HCT116 (cell line): ENCODE measurements around the gene MFSD6L.

Source experiments
- CEBPB ChIP-seq: IDR thresholded peaks from 2 replicates; pipeline ENCODE4 v1.6.1; 2012; ENCODE audit warnings: low read depth
- EZH2 ChIP-seq: fragments of 200-600 bp; sonication (generic); IDR thresholded peaks from 2 replicates; pipeline ENCODE4 v1.6.1; 2017; ENCODE audit warnings: antibody characterized with exemption, mixed run types
- POLR2AphosphoS5 ChIP-seq: IDR thresholded peaks from 2 replicates; pipeline ENCODE4 v1.6.1; 2011; ENCODE audit warnings: mild to moderate bottlenecking, low read depth, low read length, moderate library complexity
- SP1 ChIP-seq: IDR thresholded peaks from 2 replicates; pipeline ENCODE4 v1.6.1; 2012; ENCODE audit warnings: low read depth
- YY1 ChIP-seq: IDR thresholded peaks from 2 replicates; pipeline ENCODE4 v1.6.1; 2011; ENCODE audit warnings: low read length, low read depth, moderate library complexity, mild to moderate bottlenecking; ENCODE audit not compliant: insufficient replicate concordance; ENCODE audit errors: extremely low read depth
- ZNF274 ChIP-seq: fragments of 200-500 bp; sonication (Bioruptor generic); IDR thresholded peaks from 2 replicates; pipeline ENCODE4 v1.6.1; 2014; ENCODE audit warnings: mild to moderate bottlenecking, low read depth, low read length, inconsistent platforms
- TF ChIP-seq, protein P1 (sequence below), 3 experiments: fragments of 200-600 bp in 1 of 3; sonication (generic) in 1 of 3; IDR thresholded peaks in 2 of 3; conservative IDR thresholded peaks in 1 of 3; 2 replicates each; pipeline ENCODE4 v1.5.1; 2012 to 2017; ENCODE audit warnings: low read depth in 2 of 3, low read length in 2 of 3, antibody characterized with exemption in 1 of 3, borderline replicate concordance in 1 of 3, control low read depth in 1 of 3, mild to moderate bottlenecking in 1 of 3, mixed read lengths in 1 of 3, mixed run types in 1 of 3, moderate library complexity in 1 of 3; ENCODE audit not compliant: insufficient read depth in 1 of 3
- TF ChIP-seq, protein P2 (sequence below): IDR thresholded peaks from 2 replicates; pipeline ENCODE4 v1.6.1; 2012
- TF ChIP-seq, protein P3 (sequence below): IDR thresholded peaks from 2 replicates; pipeline ENCODE4 v1.6.1; 2012; ENCODE audit warnings: low read depth
- TF ChIP-seq, protein P4 (sequence below): IDR thresholded peaks from 2 replicates; pipeline ENCODE4 v1.6.1; 2012

DNA sequence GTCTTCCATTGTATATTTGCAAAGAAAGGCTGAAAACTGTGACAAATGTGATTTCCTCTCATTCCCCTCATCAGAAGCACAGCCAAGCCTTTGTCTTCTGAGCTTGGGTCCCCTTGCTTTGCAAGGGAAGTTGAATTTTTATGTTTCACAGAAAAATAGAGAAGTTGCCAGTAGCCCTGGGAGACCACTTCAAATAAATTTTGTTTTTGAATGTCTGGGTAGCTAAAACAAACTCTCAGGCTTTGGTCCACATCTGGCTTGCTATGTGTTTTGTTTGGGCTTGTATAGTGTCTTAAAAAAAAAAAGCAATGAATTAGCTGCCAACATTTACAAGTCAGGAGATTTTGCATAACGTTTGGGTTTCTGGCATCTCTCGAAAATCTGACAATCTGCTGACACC, 44.2 kb upstream of the MFSD6L start:
- TF ChIP-seq POLR2AphosphoS5 (no peak), ZNF274 (no peak), EZH2 (no peak), CEBPB (no peak), SP1 (no peak), YY1 (no peak)
- TF ChIP-seq, protein P1, sequence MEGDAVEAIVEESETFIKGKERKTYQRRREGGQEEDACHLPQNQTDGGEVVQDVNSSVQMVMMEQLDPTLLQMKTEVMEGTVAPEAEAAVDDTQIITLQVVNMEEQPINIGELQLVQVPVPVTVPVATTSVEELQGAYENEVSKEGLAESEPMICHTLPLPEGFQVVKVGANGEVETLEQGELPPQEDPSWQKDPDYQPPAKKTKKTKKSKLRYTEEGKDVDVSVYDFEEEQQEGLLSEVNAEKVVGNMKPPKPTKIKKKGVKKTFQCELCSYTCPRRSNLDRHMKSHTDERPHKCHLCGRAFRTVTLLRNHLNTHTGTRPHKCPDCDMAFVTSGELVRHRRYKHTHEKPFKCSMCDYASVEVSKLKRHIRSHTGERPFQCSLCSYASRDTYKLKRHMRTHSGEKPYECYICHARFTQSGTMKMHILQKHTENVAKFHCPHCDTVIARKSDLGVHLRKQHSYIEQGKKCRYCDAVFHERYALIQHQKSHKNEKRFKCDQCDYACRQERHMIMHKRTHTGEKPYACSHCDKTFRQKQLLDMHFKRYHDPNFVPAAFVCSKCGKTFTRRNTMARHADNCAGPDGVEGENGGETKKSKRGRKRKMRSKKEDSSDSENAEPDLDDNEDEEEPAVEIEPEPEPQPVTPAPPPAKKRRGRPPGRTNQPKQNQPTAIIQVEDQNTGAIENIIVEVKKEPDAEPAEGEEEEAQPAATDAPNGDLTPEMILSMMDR (IDR thresholded peaks at IDR 0.05 in 2 of 3, conservative IDR thresholded peaks at IDR 0.05 in 1 of 3; ENCODE audit: borderline replicate concordance in 1 of 3, insufficient read depth in 1 of 3, low read depth in 2 of 3, low read length in 2 of 3), result no peak
- TF ChIP-seq, protein P2, sequence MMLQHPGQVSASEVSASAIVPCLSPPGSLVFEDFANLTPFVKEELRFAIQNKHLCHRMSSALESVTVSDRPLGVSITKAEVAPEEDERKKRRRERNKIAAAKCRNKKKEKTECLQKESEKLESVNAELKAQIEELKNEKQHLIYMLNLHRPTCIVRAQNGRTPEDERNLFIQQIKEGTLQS, result no peak
- TF ChIP-seq, protein P3, sequence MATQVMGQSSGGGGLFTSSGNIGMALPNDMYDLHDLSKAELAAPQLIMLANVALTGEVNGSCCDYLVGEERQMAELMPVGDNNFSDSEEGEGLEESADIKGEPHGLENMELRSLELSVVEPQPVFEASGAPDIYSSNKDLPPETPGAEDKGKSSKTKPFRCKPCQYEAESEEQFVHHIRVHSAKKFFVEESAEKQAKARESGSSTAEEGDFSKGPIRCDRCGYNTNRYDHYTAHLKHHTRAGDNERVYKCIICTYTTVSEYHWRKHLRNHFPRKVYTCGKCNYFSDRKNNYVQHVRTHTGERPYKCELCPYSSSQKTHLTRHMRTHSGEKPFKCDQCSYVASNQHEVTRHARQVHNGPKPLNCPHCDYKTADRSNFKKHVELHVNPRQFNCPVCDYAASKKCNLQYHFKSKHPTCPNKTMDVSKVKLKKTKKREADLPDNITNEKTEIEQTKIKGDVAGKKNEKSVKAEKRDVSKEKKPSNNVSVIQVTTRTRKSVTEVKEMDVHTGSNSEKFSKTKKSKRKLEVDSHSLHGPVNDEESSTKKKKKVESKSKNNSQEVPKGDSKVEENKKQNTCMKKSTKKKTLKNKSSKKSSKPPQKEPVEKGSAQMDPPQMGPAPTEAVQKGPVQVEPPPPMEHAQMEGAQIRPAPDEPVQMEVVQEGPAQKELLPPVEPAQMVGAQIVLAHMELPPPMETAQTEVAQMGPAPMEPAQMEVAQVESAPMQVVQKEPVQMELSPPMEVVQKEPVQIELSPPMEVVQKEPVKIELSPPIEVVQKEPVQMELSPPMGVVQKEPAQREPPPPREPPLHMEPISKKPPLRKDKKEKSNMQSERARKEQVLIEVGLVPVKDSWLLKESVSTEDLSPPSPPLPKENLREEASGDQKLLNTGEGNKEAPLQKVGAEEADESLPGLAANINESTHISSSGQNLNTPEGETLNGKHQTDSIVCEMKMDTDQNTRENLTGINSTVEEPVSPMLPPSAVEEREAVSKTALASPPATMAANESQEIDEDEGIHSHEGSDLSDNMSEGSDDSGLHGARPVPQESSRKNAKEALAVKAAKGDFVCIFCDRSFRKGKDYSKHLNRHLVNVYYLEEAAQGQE, result no peak
- TF ChIP-seq, protein P4, sequence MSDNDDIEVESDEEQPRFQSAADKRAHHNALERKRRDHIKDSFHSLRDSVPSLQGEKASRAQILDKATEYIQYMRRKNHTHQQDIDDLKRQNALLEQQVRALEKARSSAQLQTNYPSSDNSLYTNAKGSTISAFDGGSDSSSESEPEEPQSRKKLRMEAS, result no peak
